DMS153 (cell line): Measurements from ENCODE around the gene MRAS.

Experiments
- DNase-seq: peaks from one replicate; lab custom pipeline; 2025; lab: John Stamatoyannopoulos, UW

Gene MRAS

DNA sequence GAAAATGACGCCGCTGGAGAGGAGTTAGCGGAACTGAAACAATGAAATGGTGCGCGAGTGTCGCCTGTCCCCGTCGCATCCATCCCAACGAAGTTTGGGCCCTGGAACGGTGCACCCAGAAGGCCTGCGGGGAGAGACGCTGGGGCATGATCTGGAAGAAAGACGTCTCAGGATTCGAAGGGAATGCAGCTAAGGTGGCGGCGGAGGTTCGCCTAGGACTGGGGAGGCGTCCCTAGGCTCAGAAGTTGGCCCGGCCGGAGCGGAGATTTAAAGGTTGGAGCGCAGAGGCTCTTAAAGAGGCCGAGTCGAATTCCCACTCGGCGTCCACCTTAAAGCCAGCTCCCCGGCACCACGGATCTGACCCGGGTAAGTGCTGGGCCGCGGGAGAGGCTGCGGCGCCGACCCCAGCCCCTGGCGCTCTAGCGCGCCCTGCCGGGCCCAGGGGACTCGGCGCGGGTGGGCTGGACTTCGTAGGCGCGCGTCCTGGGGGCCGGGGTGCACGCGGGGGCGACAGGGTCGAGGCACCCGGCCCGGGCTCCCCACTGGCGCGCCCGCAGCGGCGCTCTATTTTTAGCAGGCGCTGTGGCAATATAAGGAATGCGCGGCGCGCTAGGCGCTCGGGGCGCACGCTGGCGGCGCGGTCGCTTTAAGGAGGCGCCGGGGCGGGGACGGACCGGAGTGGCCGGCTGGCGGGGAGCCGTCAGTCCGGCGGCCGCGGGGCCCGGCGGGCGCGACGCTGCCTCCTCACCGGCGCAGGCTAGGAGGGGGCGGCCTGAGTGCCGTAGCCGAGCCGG is at the start of gene MRAS:
Gene MRAS, plus strand, starts transcription at position 620 of the 794 bp plus-strand sequence. CDS start 24,305 bp downstream, outside the sequence.
- no peak for DNase-seq

DNA sequence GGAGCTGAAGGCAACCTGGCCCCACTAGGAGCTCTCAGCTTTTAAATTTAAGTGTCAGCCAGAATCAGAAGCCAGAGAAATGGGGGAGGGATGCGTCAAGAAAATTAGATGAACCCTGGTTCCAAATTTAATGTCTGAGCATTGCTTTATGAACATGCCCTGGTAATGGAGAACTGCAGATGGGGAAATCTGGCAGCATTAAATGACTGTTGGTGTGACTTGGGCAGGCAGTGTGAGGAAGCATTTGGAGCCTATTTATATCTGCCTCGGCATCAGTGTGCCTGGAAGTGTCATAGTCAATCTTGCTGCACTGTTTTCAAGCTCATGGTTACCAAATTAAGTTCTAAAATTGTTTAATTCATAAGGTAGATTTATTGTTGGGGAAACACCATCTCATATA is 47.7 kb upstream of the MRAS start:
- DNase-seq = no peak

DNA sequence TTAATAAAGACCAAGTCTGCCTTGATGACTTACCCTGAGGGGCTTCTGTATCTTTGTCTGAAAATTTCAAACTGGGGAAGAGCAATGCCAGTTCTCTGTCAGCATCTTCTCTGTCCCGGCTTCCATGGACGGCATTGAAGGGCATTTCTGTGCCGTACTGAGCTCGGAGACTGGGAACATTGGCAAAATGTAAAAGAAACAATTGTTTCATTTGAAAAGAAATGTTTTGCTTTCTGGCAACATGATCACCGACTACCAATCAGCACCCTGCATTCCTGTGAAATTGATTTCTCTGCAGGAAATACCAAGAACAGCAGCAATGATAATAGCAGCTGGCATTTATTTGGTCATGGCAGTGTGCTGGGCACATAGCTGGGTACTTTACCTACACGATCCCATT is 44.9 kb upstream of the MRAS start:
- no peak for DNase-seq

DNA sequence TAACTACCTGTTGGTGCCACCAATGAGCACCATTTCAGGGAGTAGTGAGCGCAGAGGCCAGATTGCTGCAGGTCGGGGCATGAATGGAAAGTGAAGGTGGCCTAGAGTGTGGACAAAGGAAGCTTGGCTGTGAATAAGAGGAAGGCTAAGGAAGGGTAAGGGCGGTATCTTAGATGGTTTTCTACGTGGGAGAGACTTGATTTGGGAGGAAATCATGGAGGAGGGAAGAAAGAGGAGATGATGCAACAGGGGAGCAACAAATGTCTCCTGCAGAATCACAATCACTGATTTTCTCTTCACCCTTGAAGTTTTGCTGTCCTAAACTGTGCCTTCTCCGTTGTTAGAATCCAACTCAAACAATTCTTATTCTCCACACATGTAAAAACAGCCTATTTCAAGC is 40.5 kb upstream of the MRAS start:
- DNase-seq = no peak

DNA sequence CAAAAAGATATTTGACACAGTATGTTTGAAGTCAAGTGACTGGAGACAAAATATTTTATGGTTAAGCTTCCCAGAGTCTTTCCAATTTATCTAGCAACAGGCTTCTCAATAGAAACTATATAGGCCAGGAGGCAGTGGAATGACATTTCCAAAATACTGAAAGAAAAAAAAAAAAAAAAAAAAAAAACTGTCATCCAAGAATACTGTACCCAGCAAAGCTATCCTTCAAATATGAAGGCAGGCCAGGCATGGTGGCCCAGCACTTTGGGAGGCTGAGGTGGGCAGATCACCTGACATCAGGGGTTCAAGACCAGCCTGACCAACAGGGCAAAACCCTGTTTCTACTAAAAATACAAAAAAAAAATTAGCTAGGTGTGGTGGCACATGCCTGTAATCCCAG is 39.6 kb upstream of the MRAS start:
- DNase-seq = no peak

DNA sequence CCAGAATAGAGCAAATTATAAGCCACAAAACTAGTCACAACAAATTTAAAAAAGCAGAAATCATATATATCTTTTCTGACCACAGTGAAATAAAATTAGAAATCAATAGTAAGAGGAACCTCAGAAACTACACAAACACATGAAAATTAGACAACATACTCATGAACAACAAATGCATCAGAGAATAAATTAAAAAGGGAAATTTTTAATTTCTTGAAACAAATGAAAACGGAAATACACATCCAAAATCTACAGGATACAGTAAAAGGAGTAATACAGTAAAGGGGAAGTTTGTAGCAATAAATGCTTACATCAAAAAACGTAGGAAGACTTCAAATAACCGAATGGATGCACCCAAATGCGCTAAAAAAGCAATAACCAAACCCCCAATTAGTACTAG is 37.9 kb upstream of the MRAS start:
- DNase-seq = no peak

DNA sequence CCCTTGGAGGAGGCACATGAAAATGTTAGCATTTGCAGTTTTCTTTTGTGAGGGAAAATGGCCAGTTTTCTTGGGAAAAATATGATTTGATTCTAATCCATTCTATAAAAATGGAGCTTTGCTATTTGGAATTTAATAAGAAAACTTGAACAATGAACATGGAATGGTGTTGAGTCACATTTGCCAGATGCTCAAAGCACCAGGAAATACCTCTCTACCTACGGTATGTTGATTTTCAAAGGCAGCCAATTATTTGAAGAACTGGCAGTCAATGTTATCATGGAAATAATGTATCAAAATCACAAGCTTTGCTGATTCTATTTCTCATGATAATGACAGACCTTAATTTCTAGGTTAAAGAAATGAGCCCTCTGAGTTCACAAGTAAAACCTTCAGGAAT is 33.6 kb upstream of the MRAS start:
- no peak for DNase-seq

DNA sequence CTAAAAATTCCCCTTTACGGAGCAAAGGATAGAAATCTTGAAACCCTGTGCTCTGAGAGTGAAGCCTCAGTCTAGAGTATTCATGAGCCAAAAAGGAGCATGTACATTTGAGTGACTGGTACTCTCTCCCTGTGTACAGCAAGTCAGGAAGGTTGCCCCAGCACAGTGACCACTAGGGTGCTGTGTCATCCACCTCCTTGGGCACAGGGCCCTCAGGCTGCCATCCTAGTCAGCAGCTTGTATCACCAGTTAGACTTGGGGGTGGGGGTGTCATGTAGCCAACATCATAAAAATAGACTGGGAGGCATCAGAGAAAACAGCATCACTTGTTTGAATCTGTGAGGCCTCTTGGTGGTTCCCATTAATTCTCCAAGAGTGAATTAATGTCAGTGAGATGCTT is 30.7 kb upstream of the MRAS start:
- no peak for DNase-seq

DNA sequence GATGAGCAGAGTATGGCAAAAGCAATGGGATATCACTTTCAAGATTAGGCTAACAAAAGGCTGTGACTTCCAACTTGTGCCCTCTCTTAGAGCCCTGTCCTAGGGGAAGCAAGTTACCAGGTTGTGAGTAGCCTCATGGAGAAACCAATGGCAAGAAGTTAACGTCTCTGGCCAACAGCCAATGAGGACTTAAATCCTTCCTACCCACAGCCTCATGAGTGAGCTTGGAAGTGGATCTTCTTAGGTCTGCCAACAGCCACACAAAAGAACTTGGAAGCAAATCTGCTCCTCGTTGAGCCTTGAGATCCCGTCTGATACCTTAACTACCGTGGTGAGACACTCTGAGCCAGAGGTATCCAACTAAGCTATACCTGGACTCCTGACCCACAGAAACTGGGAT is 24.4 kb upstream of the MRAS start:
- DNase-seq = no peak

GRCh38 chr3:138325990-138326389 is 22.4 kb upstream of the MRAS start:
- DNase-seq = no peak

GRCh38 chr3:138326866-138327595 is 21.3 kb upstream of the MRAS start:
- no peak for DNase-seq

GRCh38 chr3:138327831-138328230 is 20.5 kb upstream of the MRAS start:
- DNase-seq = no peak

DNA sequence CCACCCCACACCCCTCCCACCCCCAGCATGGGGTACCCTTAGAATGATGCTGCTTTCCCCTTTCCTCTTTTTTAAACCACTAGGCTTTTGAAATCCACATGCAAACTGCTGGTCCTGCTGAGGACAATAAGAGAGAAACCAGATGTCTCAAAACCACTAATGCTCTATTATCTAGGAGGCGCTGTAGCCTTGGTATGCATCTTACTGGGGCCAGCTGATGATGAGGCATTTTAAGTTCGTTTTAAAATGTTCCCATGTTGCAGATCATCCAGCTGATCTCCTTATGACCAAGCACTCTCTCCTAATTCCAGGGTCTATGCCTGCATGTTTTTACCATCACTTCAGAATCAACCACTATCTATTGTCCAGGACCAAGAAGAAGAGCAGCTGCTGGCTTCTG is 20.0 kb upstream of the MRAS start:
- DNase-seq = no peak

DNA sequence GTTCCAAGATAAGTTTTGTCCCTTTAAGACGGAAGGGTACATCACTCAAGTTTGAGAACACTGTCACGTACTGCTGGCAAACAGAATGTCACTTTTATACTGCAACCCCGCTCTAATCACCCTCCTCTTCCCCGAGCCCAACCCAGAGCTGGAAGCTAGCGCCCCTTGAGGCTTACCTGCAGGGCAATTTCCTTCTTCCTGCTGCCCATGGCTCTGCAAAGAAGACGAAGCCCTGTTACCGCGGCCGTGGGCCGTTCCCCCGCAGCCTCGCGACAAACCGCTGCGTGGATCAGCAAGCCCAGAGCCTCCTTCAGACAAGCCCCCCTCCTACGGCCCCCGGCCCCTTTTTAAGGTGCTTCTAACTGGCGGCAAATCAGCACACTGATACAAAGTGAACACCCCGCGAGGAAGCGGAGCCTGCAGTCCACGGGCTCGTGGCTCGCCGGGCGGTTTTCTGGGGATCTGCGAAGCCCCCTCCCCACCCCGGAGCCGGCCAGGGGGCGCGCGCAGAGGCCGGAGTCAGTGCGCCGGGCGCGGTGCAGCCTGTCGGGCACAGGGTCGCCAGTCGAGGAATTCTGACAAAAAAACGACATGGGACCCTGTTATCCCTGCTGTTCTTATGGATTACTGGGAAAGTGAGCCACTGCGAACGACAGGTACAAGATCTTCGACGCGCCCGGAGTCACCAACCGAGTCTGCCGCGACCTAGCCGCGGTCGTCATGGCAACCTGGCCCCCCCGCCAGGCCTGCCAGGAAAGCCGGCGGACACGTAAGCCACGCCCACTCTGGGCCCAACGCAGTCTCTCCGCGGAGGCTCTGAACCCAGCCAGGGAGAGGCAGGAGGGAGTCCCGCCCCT is 19.0 kb upstream of the MRAS start, which contains the start of gene NME9:
Gene NME9, minus strand, starts transcription at position 725 of the 857 bp plus-strand sequence. Its CDS starts 516 bp downstream, at position 209.
- DNase-seq = peak; percentile 92

- no peak for DNase-seq
These were observed 18.4 kb upstream of the MRAS start for GRCh38 chr3:138329984-138330293.

GRCh38 chr3:138331143-138331894 is 17.1 kb upstream of the MRAS start:
- DNase-seq = no peak

DNA sequence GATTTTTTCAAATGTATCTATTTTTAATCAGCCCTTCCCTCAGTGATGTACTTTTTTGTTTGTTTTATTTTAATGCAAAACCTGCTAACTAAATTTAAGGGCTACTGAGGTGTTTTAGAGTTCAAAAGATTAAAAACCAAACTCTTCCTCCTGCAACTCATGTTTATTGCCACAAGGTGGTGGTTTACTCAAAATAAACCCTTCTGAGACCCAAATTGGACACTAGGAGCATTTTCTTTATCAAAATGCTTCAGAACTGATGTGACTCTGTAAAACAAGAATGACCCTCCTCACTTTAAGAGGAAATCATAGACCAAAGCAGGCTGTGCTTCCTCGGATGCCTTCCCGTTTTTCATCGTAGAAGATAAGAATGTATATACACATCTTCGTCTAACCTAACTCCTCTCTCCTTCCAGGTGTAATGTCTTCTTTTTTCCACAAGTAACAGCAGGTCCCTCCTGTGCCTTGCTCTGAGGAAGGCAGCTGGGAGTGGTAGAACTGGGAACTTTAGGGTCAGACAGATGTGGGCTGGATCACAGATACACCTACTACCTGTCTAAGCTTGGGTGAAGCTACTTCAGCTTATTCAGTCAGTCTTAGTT is 15.8 kb upstream of the MRAS start:
- DNase-seq = no peak

DNA sequence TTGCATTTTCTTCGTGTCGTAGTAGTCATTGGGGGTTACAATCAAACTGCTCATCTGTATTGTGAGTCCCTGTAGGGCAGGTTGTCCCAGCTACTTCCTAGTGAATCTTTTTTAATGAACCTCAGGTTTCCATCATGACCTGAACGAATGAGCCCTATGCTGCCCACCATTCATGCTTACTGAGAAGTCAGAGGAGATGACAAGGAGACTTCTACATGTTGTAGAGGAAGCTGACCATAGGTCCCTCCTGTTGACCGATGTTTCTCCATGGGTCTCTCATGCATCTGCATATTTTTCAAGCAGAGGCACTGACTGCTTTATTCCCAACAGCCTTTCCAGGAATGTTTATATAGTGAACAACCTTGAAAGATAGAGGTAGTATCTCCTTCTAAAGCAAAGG is 13.8 kb upstream of the MRAS start:
- no peak for DNase-seq

GRCh38 chr3:138336454-138336999 is 11.9 kb upstream of the MRAS start:
- no peak for DNase-seq

DNA sequence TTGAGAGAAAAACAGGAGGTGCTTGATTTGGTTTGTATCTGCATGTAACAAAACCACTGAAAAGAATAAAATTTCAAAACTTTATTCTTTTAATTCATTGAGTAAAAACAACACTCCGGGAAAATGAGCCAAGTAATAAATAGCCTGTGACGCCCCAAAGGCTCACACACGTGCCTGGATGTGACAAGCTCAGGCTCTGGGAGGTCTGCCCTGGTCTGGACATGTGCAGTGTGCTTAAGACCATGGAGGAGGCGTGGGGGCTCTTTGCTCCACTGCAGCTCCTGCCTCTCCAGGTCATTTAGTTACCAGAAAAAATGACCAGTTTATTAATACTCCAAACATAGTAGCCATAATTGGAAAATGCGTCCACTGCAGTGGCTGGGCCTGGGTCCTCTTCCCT is 10.1 kb upstream of the MRAS start:
- no peak for DNase-seq

DNA sequence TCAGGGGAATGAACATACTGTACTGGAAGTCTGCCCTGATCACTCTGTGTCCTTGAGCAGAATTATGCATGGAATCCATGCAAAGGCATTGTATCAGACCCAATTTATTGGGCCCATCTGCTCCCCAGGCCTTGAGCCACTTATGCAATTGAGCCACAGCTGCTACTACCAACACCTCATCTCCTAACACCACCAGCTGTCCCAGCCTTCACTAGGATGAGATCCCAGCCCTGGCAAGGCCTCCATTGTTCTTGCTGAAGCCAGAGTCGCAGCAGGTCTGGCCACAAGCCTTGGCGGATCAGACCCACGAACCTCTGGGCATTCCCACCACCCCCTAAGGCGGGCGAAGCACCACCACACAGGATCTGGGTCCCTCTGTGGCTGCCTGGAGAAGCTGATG is 9.6 kb upstream of the MRAS start:
- DNase-seq = no peak
